Measurements from ENCODE around the gene BCR.

DNA sequence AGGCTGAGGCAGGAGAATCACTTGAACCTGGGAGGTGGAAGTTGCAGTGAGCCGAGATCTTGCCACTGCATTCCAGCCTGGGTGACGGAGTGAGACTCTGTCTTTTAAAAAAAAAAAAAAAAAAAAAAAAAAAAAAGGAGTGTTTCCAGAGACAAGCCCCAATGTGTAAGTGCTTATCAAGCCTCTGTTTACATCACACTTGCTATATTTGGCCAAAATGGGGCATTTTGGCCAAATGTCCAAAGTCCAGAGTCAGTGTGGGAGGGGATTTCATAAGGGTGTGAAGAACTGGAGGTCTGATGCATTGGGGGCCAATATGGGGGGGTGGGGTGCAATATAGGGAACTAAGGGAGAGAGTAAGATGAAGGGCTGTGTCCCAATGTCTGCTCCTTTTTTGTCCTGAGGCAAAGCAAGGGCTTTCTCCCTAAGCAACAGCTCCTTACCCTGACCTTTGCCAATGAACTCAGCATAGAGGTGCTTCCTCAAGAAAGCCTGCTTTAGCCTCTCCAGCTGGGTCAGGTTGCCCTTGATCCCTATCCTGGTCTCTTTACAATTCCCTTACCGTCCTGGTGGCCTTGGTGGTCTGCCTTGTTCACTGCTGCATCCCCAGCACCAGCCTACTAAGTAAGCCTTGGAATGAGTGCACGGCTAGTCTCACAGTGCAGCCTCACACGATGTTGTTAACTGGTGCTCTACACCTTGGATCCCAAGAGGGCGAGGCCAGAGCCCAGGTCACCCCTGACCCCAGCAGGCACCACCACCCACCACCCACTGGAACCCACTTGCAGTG lies 14.1 kb upstream of the BCR start:
- TF ChIP-seq, protein P1, sequence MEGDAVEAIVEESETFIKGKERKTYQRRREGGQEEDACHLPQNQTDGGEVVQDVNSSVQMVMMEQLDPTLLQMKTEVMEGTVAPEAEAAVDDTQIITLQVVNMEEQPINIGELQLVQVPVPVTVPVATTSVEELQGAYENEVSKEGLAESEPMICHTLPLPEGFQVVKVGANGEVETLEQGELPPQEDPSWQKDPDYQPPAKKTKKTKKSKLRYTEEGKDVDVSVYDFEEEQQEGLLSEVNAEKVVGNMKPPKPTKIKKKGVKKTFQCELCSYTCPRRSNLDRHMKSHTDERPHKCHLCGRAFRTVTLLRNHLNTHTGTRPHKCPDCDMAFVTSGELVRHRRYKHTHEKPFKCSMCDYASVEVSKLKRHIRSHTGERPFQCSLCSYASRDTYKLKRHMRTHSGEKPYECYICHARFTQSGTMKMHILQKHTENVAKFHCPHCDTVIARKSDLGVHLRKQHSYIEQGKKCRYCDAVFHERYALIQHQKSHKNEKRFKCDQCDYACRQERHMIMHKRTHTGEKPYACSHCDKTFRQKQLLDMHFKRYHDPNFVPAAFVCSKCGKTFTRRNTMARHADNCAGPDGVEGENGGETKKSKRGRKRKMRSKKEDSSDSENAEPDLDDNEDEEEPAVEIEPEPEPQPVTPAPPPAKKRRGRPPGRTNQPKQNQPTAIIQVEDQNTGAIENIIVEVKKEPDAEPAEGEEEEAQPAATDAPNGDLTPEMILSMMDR (IDR thresholded peaks at IDR 0.05) = no peak
- TF ChIP-seq EZH2 (IDR thresholded peaks at IDR 0.05; ENCODE audit: borderline replicate concordance, insufficient read depth, low read depth, low read length, poor library complexity, severe bottlenecking) = no peak

Data from B cell (primary cell).